Right atrium auricular region (tissue), 2 donors: ENCODE measurements around the gene TFEB. TPM values are rescaled to one million over a fixed set of nuclear protein-coding genes. Genes with fewer than 3 reads are reported as not detected.

ENCODE experiments used
- DNase-seq: peaks from one replicate; pipeline ENCODE4 v3.0.0-alpha.2; 2019; ENCODE audit warnings: low spot score
- H3K27ac ChIP-seq, 2 donors: fragments of 200-600 bp; sonication (generic); 1 replicate in 1 of 2; 2 replicates in 1 of 2; pipeline ENCODE4 v1.5.1; 2016 to 2019
- H3K27me3 ChIP-seq, 2 donors: fragments of 200-600 bp; sonication (generic); one replicate each; pipeline versions ENCODE4 v1.5.1 to v1.6.0; 2017 to 2019
- H3K36me3 ChIP-seq: fragments of 200-600 bp; sonication (generic); one replicate; pipeline ENCODE4 v1.5.1; 2016
- H3K4me1 ChIP-seq, 2 donors: fragments of 200-600 bp; sonication (generic); one replicate each; pipeline versions ENCODE4 v1.5.1 to v1.6.0; 2017 to 2019
- H3K4me3 ChIP-seq, 2 donors: fragments of 200-600 bp; sonication (generic); 1 replicate in 1 of 2; 2 replicates in 1 of 2; pipeline ENCODE4 v1.5.1; 2017 to 2019; ENCODE audit warnings: mild to moderate bottlenecking in 1 of 2, moderate library complexity in 1 of 2
- H3K9me3 ChIP-seq, 2 donors: fragments of 200-600 bp; sonication (generic); one replicate each; pipeline ENCODE4 v1.5.1; 2019
- CTCF ChIP-seq, 2 donors: fragments of 200-600 bp; sonication (generic); IDR thresholded peaks; one replicate each; pipeline ENCODE4 v1.5.1; 2019; ENCODE audit warnings: antibody characterized with exemption in 2 of 2
- total RNA-seq, 2 donors: library from RNA; depleted of rRNA; stranded (reverse); fragments of >200 nt; gene quantifications; one replicate each; pipeline ENCODE4 v1.1.0, GENCODE V29; 2016

Gene TFEB
- total RNA-seq, 2 donors from 2014 or later = 31.5 to 35.8 TPM

- Histone ChIP-seq H3K4me3 (no peak overlapping the region), H3K36me3 (no peaks in the 10 kb centered on the region), H3K27me3 (peaks cover 4 to 8% of the 10 kb centered on the region in 2 donors), H3K4me1 (peaks cover 0 to 34% of the 10 kb centered on the region in 2 donors), H3K9me3 (no peaks in the 10 kb centered on the region), H3K27ac (no peak overlapping the region)
- DNase-seq = no peak
- TF ChIP-seq CTCF (IDR thresholded peaks at IDR 0.05) = no peak
These were observed 100.8 kb downstream of the TFEB start for GRCh38 chr6:41634657-41635056.

Other genes starting within 250 kb of the TFEB start
- 10 to 100 TPM in 1 of 2 donors, 1 to 10 TPM in 1; 9.3 to 20.2 TPM for gene FOXP4, start 189.2 kb downstream of the TFEB start, total RNA-seq
- gene MDFI, start 97.1 kb downstream of the TFEB start, total RNA-seq = 10 to 100 TPM in 1 of 2 donors, 1 to 10 TPM in 1; 1.5 to 12.3 TPM
- not detected for gene PGC, start 11.8 kb upstream of the TFEB start, total RNA-seq
- gene FRS3, start 44.3 kb upstream of the TFEB start, total RNA-seq = 1 to 10 TPM; 2.6 to 3.4 TPM
- gene PRICKLE4, start 45.2 kb upstream of the TFEB start, total RNA-seq = 1 to 10 TPM; 4.3 to 5.6 TPM
- 100 to 1,000 TPM; 130 to 172 TPM for gene TOMM6, start 52.1 kb upstream of the TFEB start, total RNA-seq
- gene USP49, start 159.8 kb upstream of the TFEB start, total RNA-seq = 1 to 10 TPM; 1.3 to 1.7 TPM
- gene MED20, start 185.5 kb upstream of the TFEB start, total RNA-seq = 1 to 10 TPM; 8.6 to 8.8 TPM
- 1 to 10 TPM; 3.0 to 7.6 TPM for gene BYSL, start 185.9 kb upstream of the TFEB start, total RNA-seq
- gene CCND3, start 206.2 kb upstream of the TFEB start, total RNA-seq = 100 to 1,000 TPM in 1 of 2 donors, 10 to 100 TPM in 1; 78.7 to 129 TPM